GM19468 (cell line): ENCODE measurements around the gene TRPC4.
"Not testable (repeated sequence)": the region's sequence is repeated elsewhere in the genome, so short reads cannot be mapped to it uniquely, and the experiment has no call there.

ENCODE experiments used
- ATAC-seq: cut with Tn5 transposase; IDR thresholded peaks from one replicate; pipeline ENCODE4 v1.9.1; 2021; ENCODE audit warnings: mild to moderate bottlenecking, moderate library complexity, moderate number of reproducible peaks; ENCODE audit not compliant: unreplicated experiment; ENCODE audit errors: extremely low read depth

TRPC4 gene

GRCh38 chr13:37835392-37835791, 34.2 kb downstream of the TRPC4 start:
- ATAC-seq: no peak

GRCh38 chr13:37833411-37833810, 36.2 kb downstream of the TRPC4 start:
- no peak for ATAC-seq

- no peak for ATAC-seq
Measured at GRCh38 chr13:37816276-37816675, 53.3 kb downstream of the TRPC4 start.

GRCh38 chr13:37811441-37811840, 58.1 kb downstream of the TRPC4 start:
- ATAC-seq: no peak

- no peak for ATAC-seq
Measured at GRCh38 chr13:37806666-37807065, 62.9 kb downstream of the TRPC4 start.

GRCh38 chr13:37797631-37798030, 71.9 kb downstream of the TRPC4 start:
- no peak for ATAC-seq

GRCh38 chr13:37796795-37797194, 72.8 kb downstream of the TRPC4 start:
- ATAC-seq: not testable (repeated sequence)

GRCh38 chr13:37795326-37795725, 74.2 kb downstream of the TRPC4 start:
- no peak for ATAC-seq

GRCh38 chr13:37791699-37792098, 77.9 kb downstream of the TRPC4 start:
- no peak for ATAC-seq

GRCh38 chr13:37788346-37788745, 81.2 kb downstream of the TRPC4 start:
- ATAC-seq: no peak

- ATAC-seq: no peak
Measured at GRCh38 chr13:37777676-37778075, 91.9 kb downstream of the TRPC4 start.

GRCh38 chr13:37775871-37776270, 93.7 kb downstream of the TRPC4 start:
- ATAC-seq: no peak

GRCh38 chr13:37772644-37773043, 96.9 kb downstream of the TRPC4 start:
- no peak for ATAC-seq

GRCh38 chr13:37769545-37769944, 100.0 kb downstream of the TRPC4 start:
- ATAC-seq: no peak

GRCh38 chr13:37769078-37769477, 100.5 kb downstream of the TRPC4 start:
- no peak for ATAC-seq

- no peak for ATAC-seq
Measured at GRCh38 chr13:37766502-37766901, 103.1 kb downstream of the TRPC4 start.

GRCh38 chr13:37755349-37755748, 114.2 kb downstream of the TRPC4 start:
- no peak for ATAC-seq

- ATAC-seq: no peak
Measured at GRCh38 chr13:37753776-37754175, 115.8 kb downstream of the TRPC4 start.

GRCh38 chr13:37752146-37752545, 117.4 kb downstream of the TRPC4 start:
- no peak for ATAC-seq

- ATAC-seq: no peak
Measured at GRCh38 chr13:37751025-37751424, 118.5 kb downstream of the TRPC4 start.

GRCh38 chr13:37748913-37749312, 120.7 kb downstream of the TRPC4 start:
- no peak for ATAC-seq

- ATAC-seq: no peak
Measured at GRCh38 chr13:37747071-37747612, 122.4 kb downstream of the TRPC4 start.

- no peak for ATAC-seq
Measured at GRCh38 chr13:37741536-37741935, 128.0 kb downstream of the TRPC4 start.
